ENCODE results near the gene TCTN1.
"Not testable (repeated sequence)": the region's sequence is repeated elsewhere in the genome, so short reads cannot be mapped to it uniquely, and the experiment has no call there.

Gene TCTN1

DNA sequence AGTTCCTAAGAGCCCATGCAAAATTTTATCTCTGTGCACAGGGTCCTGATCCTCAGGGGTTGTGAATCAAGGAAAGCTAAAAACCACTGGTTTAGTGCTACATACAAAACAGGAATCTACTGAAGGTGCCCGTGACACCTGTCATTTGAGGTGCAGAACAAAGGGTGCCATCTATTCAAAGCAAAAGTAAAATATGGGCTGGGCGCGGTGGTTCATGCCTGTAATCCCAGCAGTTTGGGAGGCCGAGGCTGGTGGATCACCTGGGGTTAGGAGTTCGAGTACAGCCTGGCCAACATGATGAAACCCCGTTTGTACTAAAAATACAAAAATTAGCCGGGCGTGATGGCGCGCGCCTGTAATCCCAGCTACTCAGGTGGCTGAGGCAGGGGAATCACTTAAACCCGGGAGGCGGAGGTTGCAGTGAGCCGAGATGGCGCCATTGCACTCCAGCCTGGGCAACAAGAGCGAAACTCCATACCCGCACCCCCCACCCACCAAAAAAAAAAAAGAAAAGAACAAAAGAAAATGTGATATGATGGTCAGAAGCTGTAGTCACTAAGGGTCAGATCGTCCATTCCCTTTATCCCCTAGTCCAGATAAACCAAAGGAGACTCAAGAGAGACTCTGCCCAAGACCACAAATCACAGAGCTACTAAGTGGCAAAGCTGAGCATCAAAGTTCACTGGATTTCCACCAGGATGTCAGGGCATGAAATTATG, 34.2 kb upstream of the TCTN1 start:
- TF ChIP-seq, protein P1, sequence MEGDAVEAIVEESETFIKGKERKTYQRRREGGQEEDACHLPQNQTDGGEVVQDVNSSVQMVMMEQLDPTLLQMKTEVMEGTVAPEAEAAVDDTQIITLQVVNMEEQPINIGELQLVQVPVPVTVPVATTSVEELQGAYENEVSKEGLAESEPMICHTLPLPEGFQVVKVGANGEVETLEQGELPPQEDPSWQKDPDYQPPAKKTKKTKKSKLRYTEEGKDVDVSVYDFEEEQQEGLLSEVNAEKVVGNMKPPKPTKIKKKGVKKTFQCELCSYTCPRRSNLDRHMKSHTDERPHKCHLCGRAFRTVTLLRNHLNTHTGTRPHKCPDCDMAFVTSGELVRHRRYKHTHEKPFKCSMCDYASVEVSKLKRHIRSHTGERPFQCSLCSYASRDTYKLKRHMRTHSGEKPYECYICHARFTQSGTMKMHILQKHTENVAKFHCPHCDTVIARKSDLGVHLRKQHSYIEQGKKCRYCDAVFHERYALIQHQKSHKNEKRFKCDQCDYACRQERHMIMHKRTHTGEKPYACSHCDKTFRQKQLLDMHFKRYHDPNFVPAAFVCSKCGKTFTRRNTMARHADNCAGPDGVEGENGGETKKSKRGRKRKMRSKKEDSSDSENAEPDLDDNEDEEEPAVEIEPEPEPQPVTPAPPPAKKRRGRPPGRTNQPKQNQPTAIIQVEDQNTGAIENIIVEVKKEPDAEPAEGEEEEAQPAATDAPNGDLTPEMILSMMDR (conservative IDR thresholded peaks at IDR 0.05; ENCODE audit: control insufficient read depth, insufficient read depth, low read depth, low read length) = no peak
- no peak for DNase-seq (ENCODE audit: low read depth)
- no peak overlapping the region for H3K4me3 ChIP-seq (ENCODE audit: control insufficient read depth, low read depth, low read length)

DNA sequence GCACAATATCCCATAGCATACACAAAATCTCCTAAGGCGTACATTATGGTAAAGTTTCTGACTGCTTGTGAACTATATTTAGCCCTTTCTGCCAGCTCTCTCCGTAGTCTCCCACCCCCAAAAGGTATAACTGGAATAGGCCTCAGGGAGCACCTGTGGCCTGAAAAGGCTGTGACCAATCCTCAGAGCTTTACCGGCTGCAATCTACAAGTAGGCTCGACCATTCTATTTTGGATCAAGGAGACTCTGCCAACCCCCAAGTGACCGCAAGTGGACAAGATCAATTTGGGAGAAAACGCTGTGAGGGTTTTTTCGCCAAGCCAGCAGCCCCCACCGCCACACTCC, 32.0 kb upstream of the TCTN1 start:
- peak overlapping the region; percentile 91 for H3K4me3 ChIP-seq (ENCODE audit: control insufficient read depth, low read depth, low read length)
- TF ChIP-seq, protein P1 (conservative IDR thresholded peaks at IDR 0.05; ENCODE audit: control insufficient read depth, insufficient read depth, low read depth, low read length) = no peak
- no peak for DNase-seq (ENCODE audit: low read depth)

DNA sequence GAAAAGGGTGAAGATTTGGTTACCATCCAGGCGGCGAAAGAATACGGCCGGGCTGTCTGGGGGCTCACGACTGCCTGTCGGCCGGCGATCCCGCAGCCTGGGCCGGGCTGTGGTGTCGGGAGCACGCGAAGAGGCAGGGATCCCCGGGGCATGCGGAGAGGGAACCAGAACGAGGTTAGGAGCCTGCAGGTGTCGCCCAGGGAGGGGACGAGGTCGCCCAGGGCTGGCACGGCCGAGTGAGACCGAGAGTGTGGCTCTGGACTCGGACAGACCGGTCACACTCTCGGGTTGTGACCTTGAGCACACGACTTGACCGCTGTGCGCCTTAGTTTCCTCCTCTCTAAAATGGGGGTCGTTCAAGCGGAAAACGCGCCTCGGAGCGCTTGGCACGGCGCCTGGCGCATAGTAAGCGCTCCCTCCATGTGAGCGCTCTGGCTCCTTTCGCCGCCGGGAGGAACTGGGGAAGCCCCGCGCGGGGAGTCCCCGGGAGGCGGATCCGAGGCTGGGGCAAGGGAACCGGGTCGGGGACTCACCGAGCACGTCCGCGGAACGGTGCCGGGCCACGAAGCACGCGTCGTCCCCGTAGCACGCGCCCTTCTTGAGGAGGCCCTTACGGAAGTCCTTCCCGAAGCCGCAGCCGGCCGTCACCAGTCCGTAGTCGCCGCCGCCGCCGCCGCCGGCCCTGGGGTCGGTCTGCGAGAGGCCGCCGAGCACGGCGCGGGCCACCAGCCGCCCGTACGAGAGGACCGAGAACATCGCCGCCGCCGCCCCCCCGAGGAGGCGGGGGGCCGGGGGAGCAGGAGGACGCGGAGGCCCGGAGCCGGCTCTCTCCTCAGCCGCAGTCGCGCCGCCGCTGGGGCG, 31.4 kb upstream of the TCTN1 start:
- peak; percentile 36 for DNase-seq (ENCODE audit: low read depth)
- H3K4me3 ChIP-seq (ENCODE audit: control insufficient read depth, low read depth, low read length) = peak overlapping the region; percentile 91

DNA sequence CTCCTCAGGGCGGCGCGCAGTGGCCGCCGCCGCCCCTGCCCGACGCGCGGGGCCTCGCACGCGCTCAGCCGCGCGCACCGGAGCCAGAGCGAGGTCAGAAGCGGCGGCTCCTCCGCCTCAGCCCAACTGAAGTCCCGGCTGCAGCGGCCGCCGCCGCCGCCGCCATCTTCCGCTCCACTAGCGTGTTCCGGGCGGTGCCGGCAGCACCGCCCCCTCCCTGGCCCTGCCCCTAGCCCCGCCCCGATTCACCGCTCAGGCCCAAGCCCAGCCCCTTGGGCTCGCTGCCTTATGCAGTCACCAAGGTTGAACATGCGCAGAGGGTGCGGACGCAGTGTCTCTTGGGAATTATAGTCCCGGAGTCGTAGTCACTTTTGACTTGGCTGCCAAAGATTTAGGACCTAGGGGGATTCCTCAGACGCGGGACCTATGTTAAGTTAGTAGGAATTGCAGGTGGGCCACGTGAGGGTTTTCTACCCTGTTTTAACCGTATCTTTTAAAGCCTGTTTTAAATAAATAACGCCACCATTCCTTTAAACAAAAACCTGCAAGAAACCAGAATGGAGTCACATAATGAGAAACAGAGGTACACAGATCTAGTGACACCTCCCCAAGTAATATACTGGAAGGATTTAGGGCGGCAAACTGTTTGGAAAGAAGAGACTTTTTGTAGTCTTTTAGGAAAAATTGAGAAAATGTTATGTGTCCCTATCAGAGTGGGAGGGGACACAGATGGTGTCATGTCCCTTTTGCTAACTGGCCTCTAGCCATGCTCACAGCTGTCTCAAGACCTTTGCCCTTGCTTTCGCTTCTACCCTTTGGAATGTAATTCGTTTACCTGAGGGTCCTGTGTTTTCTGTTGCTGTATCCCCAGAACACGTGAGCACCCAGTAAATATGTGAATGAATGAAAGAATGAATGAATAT, 30.5 kb upstream of the TCTN1 start, which contains the start of gene PPTC7:
Gene PPTC7 (minus strand): TSS at position 182 of the 923 bp plus-strand sequence. CDS start 287 bp downstream, outside the sequence.
- peak within 1 kb of the TSS; percentile 91 for H3K4me3 ChIP-seq (ENCODE audit: control insufficient read depth, low read depth, low read length)
- TF ChIP-seq, protein P1 (conservative IDR thresholded peaks at IDR 0.05; ENCODE audit: control insufficient read depth, insufficient read depth, low read depth, low read length) = no peak

More for the DNA sequence above, 31.4 kb upstream of the TCTN1 start:
- TF ChIP-seq, protein P1 (conservative IDR thresholded peaks at IDR 0.05; ENCODE audit: control insufficient read depth, insufficient read depth, low read depth, low read length) = no peak

DNA sequence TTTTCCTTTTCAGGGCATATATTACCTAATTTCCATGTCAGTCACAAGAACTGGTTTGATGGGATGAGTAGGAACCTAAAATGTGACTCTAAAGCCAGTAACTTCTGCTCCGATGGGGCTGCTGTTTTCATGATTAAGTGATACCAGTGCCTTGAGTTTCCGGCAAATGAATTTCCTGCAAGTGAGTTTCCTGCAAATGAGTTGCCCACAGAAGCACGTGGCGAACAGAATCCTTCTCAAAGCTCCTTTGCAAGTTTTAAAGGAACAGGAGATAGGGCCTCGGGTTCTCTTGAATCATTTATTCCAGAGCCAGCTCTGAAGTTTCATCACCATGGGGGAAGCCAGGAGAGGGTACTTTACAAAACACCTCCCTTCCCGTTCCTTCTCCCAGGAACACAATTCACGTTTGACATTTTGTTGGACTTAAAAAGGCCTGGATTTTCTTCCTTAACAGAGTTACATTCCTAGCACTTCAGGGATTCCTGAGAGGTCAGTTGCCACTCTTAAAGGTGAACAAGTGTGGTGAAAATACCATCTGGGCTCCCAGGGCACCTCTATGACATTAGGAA, 28.6 kb upstream of the TCTN1 start:
- peak; percentile 42 for DNase-seq (ENCODE audit: low read depth)
- H3K4me3 ChIP-seq (ENCODE audit: control insufficient read depth, low read depth, low read length) = no peak overlapping the region
- TF ChIP-seq, protein P1 (conservative IDR thresholded peaks at IDR 0.05; ENCODE audit: control insufficient read depth, insufficient read depth, low read depth, low read length) = no peak

More for the DNA sequence above, 30.5 kb upstream of the TCTN1 start, which contains the start of gene PPTC7:
- DNase-seq (ENCODE audit: low read depth) = peak; percentile 96

DNA sequence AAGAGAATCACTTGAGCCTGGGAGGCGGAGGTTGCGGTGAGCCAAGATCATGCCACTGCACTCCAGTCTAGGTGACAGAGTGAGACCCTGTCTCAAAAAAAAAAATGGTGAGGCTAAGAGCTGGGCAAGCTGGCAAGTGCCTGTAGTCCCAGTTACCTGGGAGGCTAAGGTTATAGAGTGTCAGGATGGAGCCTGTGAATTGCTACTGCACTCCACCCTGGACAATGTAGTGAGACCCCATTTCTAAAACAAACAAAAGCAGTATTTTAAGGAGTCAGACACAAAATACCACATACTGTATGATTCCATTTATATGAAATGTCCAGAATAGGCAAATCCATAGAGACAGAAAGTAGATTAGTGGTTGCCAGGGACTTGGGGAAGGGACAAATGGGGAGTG, 26.8 kb upstream of the TCTN1 start:
- H3K4me3 ChIP-seq (ENCODE audit: control insufficient read depth, low read depth, low read length); DNase-seq (ENCODE audit: low read depth): not testable (repeated sequence)
